Smooth muscle cell (in vitro differentiated cells): ENCODE measurements around the gene ARIH2. TPM values are rescaled to one million over a fixed set of nuclear protein-coding genes. Genes with fewer than 3 reads are reported as not detected.

Source experiments
- DNase-seq: peaks from one replicate; lab custom pipeline; 2025; ENCODE audit not compliant: unreplicated experiment; lab: John Stamatoyannopoulos, UW
- H2AFZ ChIP-seq: fragments of 200-600 bp; sonication (generic); 2 replicates; pipeline ENCODE4 v1.6.0; 2016; ENCODE audit warnings: antibody characterized with exemption, low read depth, mild to moderate bottlenecking
- H3F3A ChIP-seq: fragments of 200-600 bp; sonication (generic); 2 replicates; pipeline ENCODE4 v1.6.0; 2017; ENCODE audit warnings: antibody characterized with exemption, low read depth
- H3K27ac ChIP-seq: fragments of 200-600 bp; sonication (generic); 2 replicates; pipeline ENCODE4 v1.5.1; 2016; ENCODE audit warnings: low read depth, mild to moderate bottlenecking
- H3K27me3 ChIP-seq: fragments of 200-600 bp; sonication (generic); 2 replicates; pipeline ENCODE4 v1.6.1; 2016; ENCODE audit warnings: low read depth, mild to moderate bottlenecking
- H3K36me3 ChIP-seq: fragments of 200-600 bp; sonication (generic); 2 replicates; pipeline ENCODE4 v1.5.1; 2016; ENCODE audit warnings: low read depth
- H3K4me1 ChIP-seq: fragments of 200-600 bp; sonication (generic); 2 replicates; pipeline ENCODE4 v1.5.1; 2016; ENCODE audit warnings: low read depth
- H3K4me2 ChIP-seq: fragments of 200-600 bp; sonication (generic); 2 replicates; pipeline ENCODE4 v1.6.0; 2016; ENCODE audit warnings: mild to moderate bottlenecking
- H3K4me3 ChIP-seq: fragments of 200-600 bp; sonication (generic); 2 replicates; pipeline ENCODE4 v1.5.1; 2016; ENCODE audit warnings: mild to moderate bottlenecking
- H3K79me2 ChIP-seq: fragments of 200-600 bp; sonication (generic); 2 replicates; pipeline ENCODE4 v1.6.0; 2016; ENCODE audit warnings: low read depth, mild to moderate bottlenecking
- H3K9ac ChIP-seq: fragments of 200-600 bp; sonication (generic); 2 replicates; pipeline ENCODE4 v1.6.0; 2016; ENCODE audit warnings: low read depth
- H3K9me3 ChIP-seq: fragments of 200-600 bp; sonication (generic); replicated peaks from 2 replicates; pipeline ENCODE4 v1.5.1; 2016; ENCODE audit warnings: low read depth
- H4K20me1 ChIP-seq: fragments of 200-600 bp; sonication (generic); 2 replicates; pipeline ENCODE4 v1.6.0; 2016; ENCODE audit warnings: low read depth
- CTCF ChIP-seq: fragments of 200-600 bp; sonication (generic); IDR thresholded peaks from 2 replicates; pipeline ENCODE4 v1.5.1; 2017; ENCODE audit warnings: borderline replicate concordance, mild to moderate bottlenecking, antibody characterized with exemption; ENCODE audit not compliant: insufficient read depth, poor library complexity, severe bottlenecking
- WGBS: methylation state at CpG from one replicate; pipeline ENCODE4 v1.1.7; 2016; ENCODE audit warnings: low lambda C conversion rate; 5-methylcytosine and 5-hydroxymethylcytosine counted together
- polyA plus RNA-seq: library from polyadenylated mRNA; unstranded; fragments of >200 nt; fragmentation: Nextera tagmentation; extraction: Ambion mirVana; gene quantifications from 2 replicates; pipeline ENCODE4 v1.2.1, GENCODE V29; 2016
- total RNA-seq: library from RNA; depleted of rRNA; stranded (reverse); fragments of >200 nt; gene quantifications from 2 replicates; pipeline ENCODE4 v1.2.3, GENCODE V29; 2014

ARIH2 gene
- total and polyA plus RNA-seq, 2 experiments from 2014 or later: 39.7 to 43.6 TPM

- Histone ChIP-seq H3K36me3 (no peaks in the 10 kb centered on the region), H3K4me3 (no peak overlapping the region), H3K9ac (no peak overlapping the region), H2AFZ (no peak overlapping the region), H3K4me2 (no peak overlapping the region), H3F3A (peaks cover 4% of the 10 kb centered on the region), H3K4me1 (peaks cover 12% of the 10 kb centered on the region), H4K20me1 (peaks cover 65% of the 10 kb centered on the region), H3K79me2 (peaks cover 59% of the 10 kb centered on the region), H3K27me3 (no peaks in the 10 kb centered on the region), H3K9me3 (no peaks in the 10 kb centered on the region), H3K27ac (no peak overlapping the region)
- DNase-seq: no peak
- no peak for TF ChIP-seq CTCF
- 90% methylated on average over 3 of the region's 3 CpGs for WGBS
These were observed 90.8 kb downstream of the ARIH2 start for GRCh38 chr3:49009396-49009795.

- Histone ChIP-seq H4K20me1 (peaks cover 76% of the 10 kb centered on the region), H2AFZ (no peak overlapping the region), H3K4me3 (no peak overlapping the region), H3K79me2 (peaks cover 58% of the 10 kb centered on the region), H3K4me2 (no peak overlapping the region), H3K9ac (no peak overlapping the region), H3K27ac (no peak overlapping the region), H3K9me3 (no peaks in the 10 kb centered on the region), H3K27me3 (no peaks in the 10 kb centered on the region), H3K36me3 (no peaks in the 10 kb centered on the region), H3F3A (peaks cover 14% of the 10 kb centered on the region), H3K4me1 (peaks cover 12% of the 10 kb centered on the region)
- TF ChIP-seq CTCF: no peak
- no peak for DNase-seq
- WGBS: 93% methylated on average over 17 of the region's 17 CpGs
These were observed 93.9 kb downstream of the ARIH2 start for GRCh38 chr3:49012441-49013017.

- Histone ChIP-seq H3K27ac (no peak overlapping the region), H2AFZ (no peak overlapping the region), H3K36me3 (no peaks in the 10 kb centered on the region), H3K27me3 (no peaks in the 10 kb centered on the region), H4K20me1 (peaks cover 72% of the 10 kb centered on the region), H3K4me3 (no peak overlapping the region), H3K4me2 (no peak overlapping the region), H3K9me3 (no peaks in the 10 kb centered on the region), H3K9ac (no peak overlapping the region), H3K4me1 (peaks cover 10% of the 10 kb centered on the region), H3K79me2 (peaks cover 51% of the 10 kb centered on the region), H3F3A (peaks cover 13% of the 10 kb centered on the region)
- no peak for DNase-seq
- WGBS: 97% methylated on average over 18 of the region's 19 CpGs
- TF ChIP-seq CTCF: no peak
These were observed 94.6 kb downstream of the ARIH2 start for GRCh38 chr3:49013113-49013737.
